Globus pallidus (tissue), 1 donor: ENCODE results near the gene VWC2L.

Experiments used
- DNase-seq: peaks from one replicate; pipeline ENCODE4 v3.0.0-alpha.2; 2015; ENCODE audit warnings: low spot score

The VWC2L gene

DNA sequence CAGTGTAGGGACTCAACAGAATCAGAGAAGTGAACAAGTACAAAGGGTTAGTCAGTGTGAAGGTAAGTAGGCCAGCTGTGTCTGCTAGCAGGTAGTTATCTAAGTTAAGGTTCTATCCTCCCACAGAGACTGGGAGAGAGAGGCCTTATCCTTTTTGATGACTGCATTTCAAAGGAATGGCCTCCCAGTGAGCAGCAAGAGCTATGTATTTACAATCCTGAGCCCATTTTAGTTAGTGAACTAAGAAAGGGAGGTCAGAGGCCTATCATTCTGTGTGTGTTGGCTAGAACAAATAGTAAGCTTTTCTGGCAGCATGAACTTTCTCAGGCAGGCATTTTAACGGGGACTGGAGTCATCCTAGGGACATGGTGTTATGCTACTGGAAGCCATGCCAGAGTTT is 182.9 kb downstream of the VWC2L start:
- no peak for DNase-seq

DNA sequence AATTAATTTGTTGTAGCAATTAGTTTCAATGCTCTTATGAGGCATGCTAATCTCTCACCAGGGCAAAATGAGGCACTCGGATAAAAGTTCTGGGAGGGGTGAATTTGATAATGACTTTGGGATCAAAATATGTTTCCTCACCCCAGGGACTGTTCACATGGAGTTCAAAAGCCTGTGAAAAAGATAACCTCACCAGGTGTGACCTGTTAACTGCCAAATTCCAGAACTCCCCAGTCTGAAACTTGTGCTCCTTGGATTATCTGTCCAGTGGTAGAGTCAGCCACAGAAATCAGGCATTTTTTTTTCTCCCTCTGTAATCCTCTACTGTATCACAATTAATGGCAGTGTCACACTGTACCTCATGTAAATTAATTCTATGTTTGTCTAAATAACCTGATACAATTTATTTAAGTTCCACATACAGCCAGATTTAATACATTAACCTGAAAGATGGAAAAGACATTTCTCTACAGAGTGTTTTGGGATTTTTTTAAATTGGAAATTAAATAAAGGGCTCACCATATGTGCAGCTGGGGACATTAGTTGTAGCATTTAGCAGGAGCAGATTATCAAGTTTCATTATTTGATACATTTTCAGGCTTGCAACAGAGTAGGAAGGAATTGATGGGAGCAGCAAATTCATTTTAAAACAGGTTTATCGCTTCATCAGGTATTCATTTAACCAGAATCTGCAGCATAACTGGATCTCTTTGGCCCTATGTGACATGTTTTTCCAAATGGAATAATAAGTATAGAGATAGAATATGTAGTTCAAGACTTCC is 191.2 kb downstream of the VWC2L start:
- no peak for DNase-seq

GRCh38 chr2:214604861-214605260 is 194.0 kb downstream of the VWC2L start:
- DNase-seq = no peak

GRCh38 chr2:214607051-214607450 is 196.2 kb downstream of the VWC2L start:
- DNase-seq = no peak

GRCh38 chr2:214611015-214611414 is 200.2 kb downstream of the VWC2L start:
- DNase-seq = no peak

- no peak for DNase-seq
These were observed 213.4 kb downstream of the VWC2L start for GRCh38 chr2:214624166-214624760.

DNA sequence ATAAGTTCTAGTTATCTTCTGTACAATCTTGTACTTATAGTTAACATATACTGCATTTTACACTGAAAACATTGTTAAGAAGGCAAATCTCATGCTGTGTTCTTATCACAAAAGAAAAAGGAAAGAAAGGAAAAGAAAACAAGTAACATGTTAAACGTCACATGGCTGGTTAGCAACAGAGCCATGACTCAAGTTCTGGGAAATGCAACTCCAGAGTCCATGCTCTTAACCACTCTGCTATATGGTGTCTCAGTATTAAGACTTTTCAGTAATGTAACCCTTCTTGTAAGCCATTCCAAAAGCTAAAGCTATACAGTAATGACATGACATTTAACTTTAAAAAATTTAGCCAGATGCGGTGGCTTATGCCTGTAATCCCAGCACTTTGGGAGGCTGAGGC is 217.2 kb downstream of the VWC2L start:
- DNase-seq = no peak
